ENCODE results near the gene RNF217. TPM values are rescaled to one million over a fixed set of nuclear protein-coding genes. Genes with fewer than 3 reads are reported as not detected.

The RNF217 gene
- total RNA-seq, 1 experiment from 2014 or later: 12.2 TPM

- no peaks in the 10 kb centered on the region for H3K36me3 Mint-ChIP-seq
Observed at GRCh38 chr6:125101631-125102030, 139.4 kb downstream of the RNF217 start.

GRCh38 chr6:125102411-125102810, 140.2 kb downstream of the RNF217 start:
- no peaks in the 10 kb centered on the region for H3K9me3 Mint-ChIP-seq
- H3K36me3 Mint-ChIP-seq: no peaks in the 10 kb centered on the region
- no peak overlapping the region for H3K4me3 Mint-ChIP-seq
- ChIA-PET POLR2A (no interaction called here), CTCF (no interaction called here)
- no peak for DNase-seq (ENCODE audit: low spot score)
- ATAC-seq: no peak
- no peak overlapping the region for H3K27ac Mint-ChIP-seq
- TF ChIP-seq AR (CRISPR knock-in tag; IDR thresholded peaks at IDR 0.05) (no peak), TEAD4 (CRISPR knock-in tag; IDR thresholded peaks at IDR 0.05) (no peak), NR1H2 (CRISPR knock-in tag; IDR thresholded peaks at IDR 0.05) (no peak), E2F1 (CRISPR knock-in tag; IDR thresholded peaks at IDR 0.05) (no peak), MXD4 (CRISPR knock-in tag; IDR thresholded peaks at IDR 0.05; ENCODE audit: borderline replicate concordance) (no peak)
- TF ChIP-seq, protein P1, sequence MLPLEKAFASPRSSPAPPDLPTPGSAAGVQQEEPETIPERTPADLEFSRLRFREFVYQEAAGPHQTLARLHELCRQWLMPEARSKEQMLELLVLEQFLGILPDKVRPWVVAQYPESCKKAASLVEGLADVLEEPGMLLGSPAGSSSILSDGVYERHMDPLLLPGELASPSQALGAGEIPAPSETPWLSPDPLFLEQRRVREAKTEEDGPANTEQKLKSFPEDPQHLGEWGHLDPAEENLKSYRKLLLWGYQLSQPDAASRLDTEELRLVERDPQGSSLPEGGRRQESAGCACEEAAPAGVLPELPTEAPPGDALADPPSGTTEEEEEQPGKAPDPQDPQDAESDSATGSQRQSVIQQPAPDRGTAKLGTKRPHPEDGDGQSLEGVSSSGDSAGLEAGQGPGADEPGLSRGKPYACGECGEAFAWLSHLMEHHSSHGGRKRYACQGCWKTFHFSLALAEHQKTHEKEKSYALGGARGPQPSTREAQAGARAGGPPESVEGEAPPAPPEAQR (CRISPR knock-in tag; IDR thresholded peaks at IDR 0.05): no peak
- H3K4me1 Mint-ChIP-seq: peaks cover 29% of the 10 kb centered on the region
- peaks cover 33% of the 10 kb centered on the region for H3K27me3 Mint-ChIP-seq (ENCODE audit: low read depth)

More at GRCh38 chr6:125101631-125102030, 139.4 kb downstream of the RNF217 start:
- no peak for DNase-seq (ENCODE audit: low spot score)
- peaks cover 33% of the 10 kb centered on the region for H3K27me3 Mint-ChIP-seq (ENCODE audit: low read depth)
- no peak overlapping the region for H3K4me3 Mint-ChIP-seq
- ChIA-PET POLR2A (no interaction called here), CTCF (no interaction called here)
- no peaks in the 10 kb centered on the region for H3K9me3 Mint-ChIP-seq
- ATAC-seq: no peak
- TF ChIP-seq SOX15 (CRISPR knock-in tag; IDR thresholded peaks at IDR 0.05): no peak
- H3K27ac Mint-ChIP-seq: no peak overlapping the region
- peaks cover 33% of the 10 kb centered on the region for H3K4me1 Mint-ChIP-seq

GRCh38 chr6:125102891-125103290, 140.7 kb downstream of the RNF217 start:
- H3K4me1 Mint-ChIP-seq: peaks cover 29% of the 10 kb centered on the region
- no peak overlapping the region for H3K27ac Mint-ChIP-seq
- ATAC-seq: no peak
- no peak for TF ChIP-seq ZNF138 (CRISPR knock-in tag; conservative IDR thresholded peaks at IDR 0.05)
- no peak for TF ChIP-seq PRRX2 (CRISPR knock-in tag; IDR thresholded peaks at IDR 0.05)
- TF ChIP-seq EMX1 (CRISPR knock-in tag; IDR thresholded peaks at IDR 0.05): no peak
- TF ChIP-seq, protein P2, sequence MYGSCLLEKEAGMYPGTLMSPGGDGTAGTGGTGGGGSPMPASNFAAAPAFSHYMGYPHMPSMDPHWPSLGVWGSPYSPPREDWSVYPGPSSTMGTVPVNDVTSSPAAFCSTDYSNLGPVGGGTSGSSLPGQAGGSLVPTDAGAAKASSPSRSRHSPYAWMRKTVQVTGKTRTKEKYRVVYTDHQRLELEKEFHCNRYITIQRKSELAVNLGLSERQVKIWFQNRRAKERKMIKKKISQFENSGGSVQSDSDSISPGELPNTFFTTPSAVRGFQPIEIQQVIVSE (CRISPR knock-in tag; IDR thresholded peaks at IDR 0.05; ENCODE audit: borderline replicate concordance): no peak
- no peak for TF ChIP-seq GTF2I (CRISPR knock-in tag; conservative IDR thresholded peaks at IDR 0.05)
- TF ChIP-seq ZNF396 (CRISPR knock-in tag; IDR thresholded peaks at IDR 0.05; ENCODE audit: borderline replicate concordance): no peak
- TF ChIP-seq SMAD3 (CRISPR knock-in tag; IDR thresholded peaks at IDR 0.05; ENCODE audit: borderline replicate concordance): no peak
- TF ChIP-seq ETV6 (CRISPR knock-in tag; IDR thresholded peaks at IDR 0.05): no peak
- no peak for TF ChIP-seq JUN (CRISPR knock-in tag; IDR thresholded peaks at IDR 0.05)
- TF ChIP-seq ATF3 (CRISPR knock-in tag; conservative IDR thresholded peaks at IDR 0.05): no peak
- TF ChIP-seq, protein P3, sequence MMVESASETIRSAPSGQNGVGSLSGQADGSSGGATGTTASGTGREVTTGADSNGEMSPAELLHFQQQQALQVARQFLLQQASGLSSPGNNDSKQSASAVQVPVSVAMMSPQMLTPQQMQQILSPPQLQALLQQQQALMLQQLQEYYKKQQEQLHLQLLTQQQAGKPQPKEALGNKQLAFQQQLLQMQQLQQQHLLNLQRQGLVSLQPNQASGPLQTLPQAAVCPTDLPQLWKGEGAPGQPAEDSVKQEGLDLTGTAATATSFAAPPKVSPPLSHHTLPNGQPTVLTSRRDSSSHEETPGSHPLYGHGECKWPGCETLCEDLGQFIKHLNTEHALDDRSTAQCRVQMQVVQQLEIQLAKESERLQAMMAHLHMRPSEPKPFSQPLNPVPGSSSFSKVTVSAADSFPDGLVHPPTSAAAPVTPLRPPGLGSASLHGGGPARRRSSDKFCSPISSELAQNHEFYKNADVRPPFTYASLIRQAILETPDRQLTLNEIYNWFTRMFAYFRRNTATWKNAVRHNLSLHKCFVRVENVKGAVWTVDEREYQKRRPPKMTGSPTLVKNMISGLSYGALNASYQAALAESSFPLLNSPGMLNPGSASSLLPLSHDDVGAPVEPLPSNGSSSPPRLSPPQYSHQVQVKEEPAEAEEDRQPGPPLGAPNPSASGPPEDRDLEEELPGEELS (CRISPR knock-in tag; IDR thresholded peaks at IDR 0.05): no peak
- TF ChIP-seq, protein P4, sequence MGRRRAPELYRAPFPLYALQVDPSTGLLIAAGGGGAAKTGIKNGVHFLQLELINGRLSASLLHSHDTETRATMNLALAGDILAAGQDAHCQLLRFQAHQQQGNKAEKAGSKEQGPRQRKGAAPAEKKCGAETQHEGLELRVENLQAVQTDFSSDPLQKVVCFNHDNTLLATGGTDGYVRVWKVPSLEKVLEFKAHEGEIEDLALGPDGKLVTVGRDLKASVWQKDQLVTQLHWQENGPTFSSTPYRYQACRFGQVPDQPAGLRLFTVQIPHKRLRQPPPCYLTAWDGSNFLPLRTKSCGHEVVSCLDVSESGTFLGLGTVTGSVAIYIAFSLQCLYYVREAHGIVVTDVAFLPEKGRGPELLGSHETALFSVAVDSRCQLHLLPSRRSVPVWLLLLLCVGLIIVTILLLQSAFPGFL (CRISPR knock-in tag; IDR thresholded peaks at IDR 0.05; ENCODE audit: borderline replicate concordance): no peak
- no peak for TF ChIP-seq GRHL2 (CRISPR knock-in tag; IDR thresholded peaks at IDR 0.05; ENCODE audit: insufficient replicate concordance, severe bottlenecking)
- no peak for TF ChIP-seq NFE2L1 (CRISPR knock-in tag; IDR thresholded peaks at IDR 0.05)
- TF ChIP-seq TCF7 (CRISPR knock-in tag; IDR thresholded peaks at IDR 0.05; ENCODE audit: low read depth): no peak
- no peak for TF ChIP-seq GABPB1 (CRISPR knock-in tag; IDR thresholded peaks at IDR 0.05)
- POLR2A ChIA-PET: no interaction called here
- H3K9me3 Mint-ChIP-seq: no peaks in the 10 kb centered on the region
- no peak overlapping the region for H3K4me3 Mint-ChIP-seq
- no peaks in the 10 kb centered on the region for H3K36me3 Mint-ChIP-seq
- peaks cover 31% of the 10 kb centered on the region for H3K27me3 Mint-ChIP-seq (ENCODE audit: low read depth)
- CTCF ChIA-PET: no interaction called here
- no peak for DNase-seq (ENCODE audit: low spot score)

Measured in WTC11 (cell line).